Right renal pelvis (tissue), 4 donors: Measurements from ENCODE around the gene GTF3A. TPM values are rescaled to one million over a fixed set of nuclear protein-coding genes. Genes with fewer than 3 reads are reported as not detected.

Experiments
- DNase-seq, 4 donors: peaks; one replicate each; pipeline ENCODE4 v3.0.0-alpha.2; 2013; ENCODE audit warnings: low read depth in 4 of 4, low spot score in 3 of 4, missing footprints in 1 of 4
- polyA plus RNA-seq, 4 donors: library from polyadenylated mRNA; unstranded; fragments of 120-200 nt; gene quantifications; one replicate each; pipeline ENCODE4 v1.2.1, GENCODE V29; 2013; ENCODE audit not compliant: insufficient read length in 4 of 4

GTF3A gene
- polyA plus RNA-seq, 4 donors, result 79.2 to 98.2 (median 88.1) TPM

GRCh38 chr13:27446986-27447583 lies 22.7 kb downstream of the GTF3A start:
- DNase-seq, result no peak

- no peak for DNase-seq
These were observed 23.9 kb downstream of the GTF3A start for GRCh38 chr13:27448308-27448707.

DNA sequence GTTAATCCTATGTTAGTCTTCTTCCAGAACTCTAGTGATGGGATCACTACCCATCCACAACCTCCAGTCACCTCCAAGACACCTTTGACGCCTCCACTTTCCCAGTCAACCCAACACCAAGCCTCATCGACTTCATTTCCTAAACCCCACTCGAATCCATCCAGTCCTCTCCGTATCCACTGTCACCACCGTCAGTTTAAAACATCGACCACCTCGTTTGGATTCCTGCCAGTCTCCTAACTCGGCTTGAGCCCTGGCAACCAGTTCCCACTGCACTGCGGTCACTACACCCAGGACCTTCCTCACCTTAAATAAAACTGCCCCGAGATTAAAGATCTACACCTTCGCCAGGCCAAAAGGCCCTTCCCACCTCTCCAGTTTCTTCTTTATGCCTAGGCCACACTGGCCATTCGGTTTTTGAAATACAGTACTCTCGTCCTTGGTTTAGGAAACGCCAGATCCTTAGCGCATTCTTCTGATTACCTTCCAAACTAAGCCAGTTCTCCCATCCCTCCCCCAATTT lies 24.7 kb downstream of the GTF3A start:
- DNase-seq, result no peak

GRCh38 chr13:27449936-27450828 lies 25.8 kb downstream of the GTF3A start, which contains the start of gene MTIF3:
Gene MTIF3, minus strand, starts transcription at chr13:27450564. Its CDS starts 10,116 bp downstream, at chr13:27440448.
- DNase-seq, result peak; percentile 95 to 96 (median 95)

GRCh38 chr13:27450921-27451471 lies 26.6 kb downstream of the GTF3A start:
- DNase-seq, result peak in 2 of 4 donors; percentile 37 to 59

- no peak for DNase-seq
These were observed 31.0 kb downstream of the GTF3A start for GRCh38 chr13:27455331-27455855.

- no peak for DNase-seq
These were observed 37.6 kb downstream of the GTF3A start for GRCh38 chr13:27461940-27462584.

- DNase-seq, result no peak
These were observed 39.1 kb downstream of the GTF3A start for GRCh38 chr13:27463500-27463899.

GRCh38 chr13:27465611-27466010 lies 41.2 kb downstream of the GTF3A start:
- no peak for DNase-seq

DNA sequence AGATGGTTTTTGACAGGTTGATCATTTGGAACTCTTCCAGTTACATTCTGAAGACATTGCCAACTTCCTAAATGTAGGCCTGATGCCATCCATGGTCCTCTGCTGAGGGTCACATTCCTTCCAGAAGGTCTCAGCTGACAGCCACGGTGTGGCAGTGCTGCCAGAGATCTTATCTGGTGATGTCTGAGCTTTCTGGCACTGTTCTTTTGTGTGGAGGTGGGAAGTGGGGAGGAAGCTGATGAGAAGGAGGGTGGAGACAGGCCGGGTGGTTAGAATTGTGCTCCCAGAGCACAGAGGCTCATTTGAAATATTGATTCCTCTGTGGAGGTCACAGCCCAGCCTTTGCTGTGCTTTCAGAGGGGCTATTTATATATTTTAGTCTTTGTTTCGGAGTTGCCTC lies 42.1 kb downstream of the GTF3A start:
- no peak for DNase-seq

- no peak for DNase-seq
These were observed 45.8 kb downstream of the GTF3A start for GRCh38 chr13:27470075-27470820.

- no peak for DNase-seq
These were observed 48.0 kb downstream of the GTF3A start for GRCh38 chr13:27472441-27472840.

- DNase-seq, result no peak
These were observed 48.5 kb downstream of the GTF3A start for GRCh38 chr13:27472941-27473340.

DNA sequence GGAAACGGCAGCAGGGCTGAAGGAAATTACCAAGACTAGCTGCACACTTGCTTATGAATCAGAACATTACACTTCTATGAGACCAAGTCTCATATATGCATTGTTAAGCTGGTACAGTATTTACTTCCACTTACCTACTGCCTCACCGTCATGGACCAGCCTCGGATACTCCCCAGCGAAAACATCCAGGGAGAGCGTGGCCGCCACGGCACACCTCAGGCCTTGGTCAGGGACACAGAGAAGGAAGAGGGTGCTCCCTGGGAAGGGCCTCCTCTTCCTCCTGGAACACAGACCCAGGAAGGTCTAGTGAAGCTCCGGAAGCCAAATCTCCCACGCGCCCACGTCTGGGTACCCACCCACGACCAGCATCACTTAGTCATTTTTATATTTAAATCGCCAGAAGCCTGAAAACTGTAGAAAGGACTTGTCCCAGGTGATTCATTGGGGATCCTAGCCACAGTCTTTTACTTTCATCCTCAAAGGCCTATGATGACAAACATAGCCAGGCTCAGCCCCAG lies 50.4 kb downstream of the GTF3A start:
- no peak for DNase-seq

DNA sequence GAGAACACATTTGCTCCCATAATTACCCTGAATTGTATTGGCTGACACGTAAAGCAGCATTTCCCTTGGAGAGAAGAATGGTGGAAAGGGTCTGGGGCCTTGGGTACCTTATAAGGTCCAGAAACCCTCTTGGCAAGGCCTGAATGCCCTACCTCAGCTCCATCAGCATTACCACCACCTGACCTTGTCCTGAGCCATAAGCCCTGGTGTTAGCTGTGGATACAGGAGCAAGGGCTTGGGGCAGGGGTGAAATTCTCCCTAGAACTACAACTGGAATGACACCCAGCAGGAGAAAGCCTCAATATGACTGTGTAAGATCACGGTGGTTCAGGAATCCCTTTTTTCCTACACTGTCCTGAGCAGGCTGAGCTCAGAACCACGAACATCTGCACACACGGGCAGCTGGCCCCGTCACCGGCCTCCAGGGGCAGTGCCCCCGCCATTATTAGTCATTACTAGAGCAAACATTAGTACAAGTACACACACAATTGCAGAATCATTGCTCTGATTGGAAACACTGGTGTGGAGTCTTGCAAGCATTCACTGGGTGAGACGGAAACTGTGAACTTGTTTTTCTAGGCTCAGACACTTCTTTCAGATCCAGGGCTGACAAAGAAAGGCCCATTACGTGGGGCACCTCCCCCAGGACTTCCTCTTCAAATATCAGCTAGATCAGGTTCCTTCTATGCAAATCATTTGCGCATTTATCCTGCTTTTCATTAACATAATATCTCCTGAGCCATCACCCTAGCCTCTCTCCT lies 52.7 kb downstream of the GTF3A start:
- DNase-seq, result no peak

DNA sequence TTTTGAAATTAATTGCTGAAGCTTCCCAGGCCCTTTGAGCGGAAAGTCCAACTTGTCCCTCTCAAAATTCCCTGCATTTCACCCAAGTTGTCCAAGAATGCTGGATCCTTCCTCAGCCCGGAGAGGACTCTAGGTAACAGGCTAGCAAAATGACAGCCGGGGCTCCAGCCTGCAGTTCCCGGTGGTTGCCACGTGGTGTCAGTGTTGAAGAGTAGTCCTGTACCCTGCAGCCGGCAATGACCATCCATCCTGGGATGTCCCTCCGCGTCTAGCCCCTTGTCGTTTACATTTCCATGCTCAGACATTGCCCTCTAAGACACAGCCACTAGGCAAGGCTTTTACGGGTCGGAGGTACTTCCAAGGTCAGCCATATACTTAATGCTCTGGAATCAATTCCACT lies 57.3 kb downstream of the GTF3A start:
- no peak for DNase-seq

DNA sequence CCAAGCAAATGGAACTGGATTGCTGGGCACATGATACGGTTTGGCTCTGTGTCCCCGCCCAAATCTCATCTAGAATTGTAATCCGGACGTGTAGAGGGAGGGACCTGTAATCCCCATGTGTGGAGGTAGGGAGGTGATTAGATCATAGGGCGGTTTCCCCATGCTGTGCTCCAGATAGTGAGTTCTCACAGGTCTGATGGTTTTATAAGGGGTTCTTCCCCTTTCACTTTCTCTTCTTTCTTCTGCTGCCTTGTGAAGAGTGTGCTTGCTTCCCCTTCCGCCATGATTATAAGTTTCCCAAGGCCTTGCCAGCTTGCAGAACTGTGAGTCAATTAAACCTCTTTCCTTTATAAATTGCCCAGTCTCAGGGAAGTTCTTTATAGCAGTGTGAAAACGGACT lies 58.6 kb downstream of the GTF3A start:
- no peak for DNase-seq

DNA sequence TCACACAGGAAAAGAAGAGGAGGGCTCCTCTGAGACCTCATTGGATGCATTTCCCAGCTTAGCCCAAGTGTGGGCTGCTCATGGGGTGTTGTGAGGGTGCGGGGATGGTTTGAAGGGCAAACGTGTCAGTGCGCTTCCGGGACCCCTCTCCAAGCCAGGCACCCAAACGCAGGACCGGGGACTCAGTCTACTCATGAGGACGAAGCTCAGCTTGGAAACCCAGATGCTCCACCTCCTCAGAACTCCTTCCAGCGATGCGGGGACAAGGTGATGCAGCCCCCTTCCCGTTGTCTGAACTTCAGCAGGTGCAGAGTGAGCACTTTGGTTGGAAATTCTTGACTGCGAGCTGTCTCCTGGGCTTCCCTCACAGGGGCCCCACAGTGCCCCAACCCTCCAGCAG lies 59.0 kb downstream of the GTF3A start:
- DNase-seq, result no peak
